CD4-positive, alpha-beta memory T cell (primary cell): Measurements from ENCODE around the gene GAB2. TPM values are rescaled to one million over a fixed set of nuclear protein-coding genes. Genes with fewer than 3 reads are reported as not detected.

ENCODE experiments used
- CTCF ChIA-PET: fragments of 350-600 bp; sonication (Branson Sonifier 250); formaldehyde crosslinking; loops from one replicate; lab custom pipeline; 2021; ENCODE audit warnings: inconsistent platforms; ENCODE audit not compliant: partially characterized antibody; lab: Charles Lee
- POLR2A ChIA-PET: fragments of 350-600 bp; sonication (Branson Sonifier 250); formaldehyde crosslinking; loops from one replicate; lab custom pipeline; 2021; ENCODE audit not compliant: partially characterized antibody; lab: Charles Lee
- DNase-seq, 5 donors: peaks; one replicate each; pipeline versions ENCODE4 v3.0.0 to v3.0.0-alpha.2; 2020 to 2022; ENCODE audit warnings: mixed read lengths in 1 of 5
- H3K27ac ChIP-seq: one replicate; pipeline ENCODE4 v1.7.0; 2013; ENCODE audit warnings: low read depth, low read length
- H3K27me3 ChIP-seq: 2 replicates; pipeline ENCODE4 v1.7.0; 2013; ENCODE audit warnings: mild to moderate bottlenecking, low read length, moderate library complexity; ENCODE audit not compliant: insufficient read depth
- H3K36me3 ChIP-seq: 2 replicates; pipeline ENCODE4 v1.7.0; 2013; ENCODE audit warnings: mild to moderate bottlenecking, low read length, moderate library complexity; ENCODE audit not compliant: insufficient read depth
- H3K4me1 ChIP-seq: 2 replicates; pipeline ENCODE4 v1.7.0; 2013; ENCODE audit warnings: mild to moderate bottlenecking, low read length, moderate library complexity; ENCODE audit not compliant: insufficient read depth
- H3K4me3 ChIP-seq, 2 donors: one replicate each; pipeline ENCODE4 v1.7.0; 2013; ENCODE audit warnings: low read length in 2 of 2, mild to moderate bottlenecking in 1 of 2
- H3K9me3 ChIP-seq, 2 donors: one replicate each; pipeline ENCODE4 v1.7.0; 2013; ENCODE audit warnings: low read length in 2 of 2, control low read depth in 1 of 2; ENCODE audit not compliant: control insufficient read depth in 1 of 2
- H3K27ac Mint-ChIP-seq, 7 donors: one replicate each; pipeline ENCODE4 v1.8.0; 2020 to 2021; ENCODE audit warnings: mixed read lengths in 7 of 7, mild to moderate bottlenecking in 6 of 7, inconsistent platforms in 3 of 7, moderate library complexity in 3 of 7
- H3K27me3 Mint-ChIP-seq, 2 donors: one replicate each; pipeline ENCODE4 v1.8.0; 2020 to 2021; ENCODE audit warnings: mixed read lengths in 2 of 2
- H3K36me3 Mint-ChIP-seq, 2 donors: one replicate each; pipeline ENCODE4 v1.8.0; 2020 to 2021; ENCODE audit warnings: mixed read lengths in 2 of 2, inconsistent platforms in 1 of 2, mild to moderate bottlenecking in 1 of 2
- H3K4me1 Mint-ChIP-seq, 4 donors: one replicate each; pipeline ENCODE4 v1.8.0; 2020 to 2021; ENCODE audit warnings: mixed read lengths in 4 of 4, mild to moderate bottlenecking in 1 of 4
- H3K4me3 Mint-ChIP-seq, 8 donors: one replicate each; pipeline ENCODE4 v1.8.0; 2020 to 2021; ENCODE audit warnings: mixed read lengths in 8 of 8, mild to moderate bottlenecking in 7 of 8, moderate library complexity in 6 of 8, inconsistent platforms in 3 of 8
- H3K9me3 Mint-ChIP-seq, 8 donors: one replicate each; pipeline ENCODE4 v1.8.0; 2020 to 2021; ENCODE audit warnings: mixed read lengths in 8 of 8, mild to moderate bottlenecking in 5 of 8, inconsistent platforms in 3 of 8, moderate library complexity in 1 of 8
- intact Hi-C: fragments of 100-400 bp; cut with micrococcal nuclease; formaldehyde crosslinking; loops from one replicate; pipeline ENCODE4 v1.15.1; 2023
- polyA plus RNA-seq, 2 donors: library from polyadenylated mRNA; unstranded; fragments of 300-500 nt; fragmentation: Illumina TruSeq; gene quantifications; one replicate each; pipeline ENCODE4 v1.2.3, GENCODE V29; 2021
- total RNA-seq, 2 experiments: library from RNA; stranded (reverse); gene quantifications; one replicate each; pipeline ENCODE4 v1.2.3, GENCODE V29; 2021

Gene GAB2
- total and polyA plus RNA-seq, 4 experiments from 2014 or later = 0.05 to 6.7 (median 3.1) TPM

DNA sequence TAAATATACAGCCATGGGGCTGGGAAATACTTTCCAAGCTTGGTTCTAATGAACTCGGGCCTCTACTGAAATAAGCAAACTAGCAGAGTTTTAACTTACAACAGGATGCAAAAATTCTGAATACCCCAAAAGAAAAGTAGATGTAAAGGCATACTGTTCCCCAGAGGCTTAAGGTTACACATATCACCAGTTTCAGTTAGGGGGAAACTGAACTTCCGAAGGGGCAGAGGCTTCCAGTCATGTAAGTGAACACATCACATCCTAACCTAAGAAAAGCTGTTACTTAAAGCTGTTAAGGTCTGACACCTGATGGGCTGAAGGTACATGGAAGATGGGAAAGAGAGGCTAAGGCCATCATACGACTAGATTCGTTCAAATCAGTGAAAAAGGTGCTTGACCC is 2.3 kb downstream of the GAB2 start:
- ChIA-PET POLR2A (interaction anchor here (3.9 kb wide), 1 partner anchor 159 kb away, joined by 28 read pairs; the partner anchor contains the start of gene NARS2), CTCF (interaction anchor here (1.0 to 8.8 kb wide), 11 partner anchors 11 to 370 kb away, joined by 3 to 121 read pairs (median 5); partner anchors contain the start of genes ALG8 and NARS2)
- Mint-ChIP-seq H3K4me1 (peaks cover 14 to 26% (median 22%) of the 10 kb centered on the region in 4 donors), H3K36me3 (peaks cover 0 to 4% of the 10 kb centered on the region in 2 donors), H3K27ac (peak overlapping the region in 2 of 7 donors; percentile 41 to 82), H3K27me3 (peaks cover 2 to 5% of the 10 kb centered on the region in 2 donors), H3K4me3 (peak overlapping the region in 4 of 8 donors; percentile 12 to 61 (median 46)), H3K9me3 (no peaks in the 10 kb centered on the region)
- intact Hi-C loops = no loop called here
- Histone ChIP-seq H3K27me3 (no peaks in the 10 kb centered on the region), H3K27ac (no peak overlapping the region), H3K9me3 (no peaks in the 10 kb centered on the region), H3K4me1 (peaks cover 18% of the 10 kb centered on the region), H3K4me3 (no peak overlapping the region), H3K36me3 (no peaks in the 10 kb centered on the region)
- DNase-seq = no peak

DNA sequence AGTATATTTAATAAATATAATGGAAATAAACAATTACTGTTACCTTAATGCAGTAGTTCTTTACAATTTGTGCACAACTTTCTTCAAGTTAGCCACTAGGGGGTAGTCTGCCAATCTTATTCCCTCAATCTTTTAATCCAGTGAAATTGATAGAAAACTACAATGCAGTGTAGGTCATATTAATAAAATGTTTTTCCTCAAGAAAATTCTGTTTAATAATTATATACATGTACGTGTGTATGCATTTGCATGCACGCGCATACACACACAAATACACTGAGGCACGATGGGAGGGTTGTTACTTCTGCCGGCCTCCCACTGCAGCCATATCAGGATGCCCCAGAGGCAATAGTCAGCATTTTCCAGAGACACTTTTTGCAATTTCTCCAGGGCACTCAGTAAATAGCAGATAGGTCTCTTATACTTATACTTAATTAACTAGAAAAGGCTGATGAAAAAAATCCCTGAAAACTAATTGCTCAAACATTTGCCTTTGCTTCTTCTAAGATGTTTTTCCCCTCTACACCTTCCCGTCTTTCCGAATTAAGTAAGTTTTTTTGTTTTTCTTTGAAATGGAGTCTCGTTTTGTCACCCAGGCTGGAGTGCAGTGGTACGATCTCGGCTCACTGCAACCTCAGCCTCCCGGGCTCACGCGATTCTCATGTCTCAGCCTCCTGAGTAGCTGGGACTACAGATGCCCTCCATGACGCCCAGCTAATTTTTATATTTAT is 3.1 kb downstream of the GAB2 start:
- Histone ChIP-seq H3K9me3 (no peaks in the 10 kb centered on the region), H3K27ac (no peak overlapping the region), H3K27me3 (no peaks in the 10 kb centered on the region), H3K4me1 (peaks cover 14% of the 10 kb centered on the region), H3K4me3 (no peak overlapping the region), H3K36me3 (no peaks in the 10 kb centered on the region)
- H3K36me3 Mint-ChIP-seq = peaks cover 4% of the 10 kb centered on the region in 2 donors
- DNase-seq = peak in 2 of 5 donors; percentile 15 to 17
- intact Hi-C loops = no loop called here
- ChIA-PET CTCF (interaction anchor here (1.2 to 8.8 kb wide), 6 partner anchors 9 to 275 kb away, joined by 3 to 121 read pairs (median 8); partner anchors contain the start of genes ALG8 and NARS2), POLR2A (no interaction called here)
- H3K4me3 Mint-ChIP-seq = peak overlapping the region in 1 of 8 donors; percentile 40
- H3K4me1 Mint-ChIP-seq = peaks cover 12 to 22% (median 19%) of the 10 kb centered on the region in 4 donors
- H3K9me3 Mint-ChIP-seq = peaks cover 0 to 4% (median 2%) of the 10 kb centered on the region in 8 donors
- peak overlapping the region in 1 of 7 donors; percentile 61 for H3K27ac Mint-ChIP-seq
- peaks cover 2 to 5% of the 10 kb centered on the region in 2 donors for H3K27me3 Mint-ChIP-seq

DNA sequence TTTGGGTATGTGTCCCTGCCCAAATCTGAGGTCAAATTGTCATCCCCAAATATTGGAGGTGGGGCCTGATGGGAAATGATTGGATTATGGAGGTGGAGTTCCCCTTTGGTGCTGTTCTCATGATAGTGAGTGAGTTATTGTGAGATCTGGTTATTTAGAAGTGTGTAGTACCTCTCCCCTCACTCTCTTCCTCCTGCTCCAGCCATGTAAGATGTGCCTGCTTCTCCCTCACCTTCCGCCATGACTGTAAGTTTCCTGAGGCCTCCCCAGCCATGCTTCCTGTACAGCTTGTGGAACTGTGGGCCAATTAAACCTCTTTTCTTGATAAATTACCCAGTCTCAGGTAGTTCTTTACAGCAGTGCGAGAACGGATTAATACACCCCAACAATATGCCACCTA is 9.0 kb downstream of the GAB2 start:
- no peaks in the 10 kb centered on the region for H3K27me3 Mint-ChIP-seq
- Histone ChIP-seq H3K27ac (no peak overlapping the region), H3K4me1 (no peaks in the 10 kb centered on the region), H3K4me3 (no peak overlapping the region), H3K27me3 (no peaks in the 10 kb centered on the region), H3K36me3 (no peaks in the 10 kb centered on the region), H3K9me3 (no peaks in the 10 kb centered on the region)
- peaks cover 0 to 1% (median 0%) of the 10 kb centered on the region in 4 donors for H3K4me1 Mint-ChIP-seq
- no peak for DNase-seq
- ChIA-PET CTCF (no interaction called here), POLR2A (no interaction called here)
- H3K27ac Mint-ChIP-seq = no peak overlapping the region
- H3K36me3 Mint-ChIP-seq = peaks cover 9 to 20% of the 10 kb centered on the region in 2 donors
- no peak overlapping the region for H3K4me3 Mint-ChIP-seq
- intact Hi-C loops = no loop called here
- H3K9me3 Mint-ChIP-seq = peaks cover 0 to 9% (median 7%) of the 10 kb centered on the region in 8 donors

DNA sequence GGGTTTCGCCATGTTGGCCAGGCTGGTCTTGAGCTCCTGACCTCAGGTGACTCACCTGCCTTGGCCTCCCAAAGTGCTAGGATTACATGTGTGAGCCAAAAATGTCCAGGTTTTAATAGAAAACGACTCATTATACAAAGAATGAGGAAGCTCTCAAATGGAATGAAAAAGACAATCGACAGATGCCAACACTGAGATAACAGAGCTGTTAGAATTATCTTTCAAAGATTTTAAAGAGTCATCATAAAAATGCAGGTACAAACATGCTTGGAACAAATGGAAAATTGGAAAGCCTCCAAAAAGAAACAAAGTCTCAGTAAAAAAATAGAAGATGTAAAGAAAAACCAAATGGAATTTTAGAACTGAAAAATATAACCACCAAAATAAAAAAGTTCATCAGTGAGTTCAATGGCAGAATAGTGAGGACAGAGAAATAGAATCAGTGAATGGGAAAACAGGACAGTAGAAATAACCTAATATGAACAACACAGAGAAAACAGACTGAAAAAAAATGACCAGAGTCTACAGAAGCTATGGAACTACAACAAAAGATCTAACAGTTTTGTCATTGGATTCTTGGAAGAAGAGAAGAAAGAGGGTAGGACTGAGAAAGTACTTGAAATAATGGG is 10.9 kb downstream of the GAB2 start:
- intact Hi-C loops = no loop called here
- no peak for DNase-seq

DNA sequence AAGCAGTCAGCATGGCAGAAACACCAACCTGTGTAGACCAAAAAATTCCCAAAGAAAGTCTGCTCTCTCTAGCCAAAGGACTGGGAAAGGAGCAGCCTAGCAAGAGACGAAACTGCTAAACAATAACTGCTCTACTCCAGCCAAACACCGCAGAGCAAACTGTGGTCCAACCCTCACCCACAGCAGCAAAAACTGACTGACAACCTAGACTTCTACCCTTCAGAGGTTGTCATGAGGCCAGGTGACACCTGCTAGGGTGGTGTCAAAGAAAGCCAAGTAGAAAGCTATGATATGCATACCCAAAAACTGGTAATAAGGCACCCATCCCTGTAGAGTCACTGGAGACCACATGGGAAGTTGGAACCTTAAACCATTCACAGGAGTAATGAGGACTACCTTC is 11.8 kb downstream of the GAB2 start:
- no peak for DNase-seq
- intact Hi-C loops = no loop called here
- H3K9me3 ChIP-seq = no peaks in the 10 kb centered on the region
- Mint-ChIP-seq H3K9me3 (peaks cover 0 to 9% (median 7%) of the 10 kb centered on the region in 8 donors), H3K36me3 (peaks cover 9 to 20% of the 10 kb centered on the region in 2 donors), H3K4me1 (peaks cover 0 to 1% (median 0%) of the 10 kb centered on the region in 4 donors), H3K27me3 (no peaks in the 10 kb centered on the region), H3K27ac (no peak overlapping the region), H3K4me3 (no peak overlapping the region)
- H3K27ac ChIP-seq = no peak overlapping the region
- no peaks in the 10 kb centered on the region for H3K4me1 ChIP-seq
- H3K27me3 ChIP-seq = no peaks in the 10 kb centered on the region
- no peak overlapping the region for H3K4me3 ChIP-seq
- ChIA-PET CTCF (interaction anchor here (0.9 to 1.4 kb wide), 3 partner anchors 8 to 15 kb away, joined by 3 read pairs; no protein-coding TSS in a partner anchor), POLR2A (no interaction called here)
- no peaks in the 10 kb centered on the region for H3K36me3 ChIP-seq

More for the DNA sequence above, 10.9 kb downstream of the GAB2 start:
- Mint-ChIP-seq H3K27ac (peak overlapping the region in 1 of 7 donors; percentile 27), H3K4me3 (no peak overlapping the region), H3K9me3 (peaks cover 0 to 9% (median 7%) of the 10 kb centered on the region in 8 donors), H3K4me1 (peaks cover 0 to 1% (median 0%) of the 10 kb centered on the region in 4 donors), H3K36me3 (peaks cover 9 to 20% of the 10 kb centered on the region in 2 donors), H3K27me3 (no peaks in the 10 kb centered on the region)
- CTCF ChIA-PET = interaction anchor here (0.8 to 1.4 kb wide), 2 partner anchors 10 to 158 kb away, joined by 3 read pairs; no protein-coding TSS in a partner anchor
- H3K9me3 ChIP-seq = no peaks in the 10 kb centered on the region
- POLR2A ChIA-PET = interaction anchor here (1.5 kb wide), 1 partner anchor 11 kb away, joined by 3 read pairs; the partner anchor contains the start of gene GAB2
- no peaks in the 10 kb centered on the region for H3K4me1 ChIP-seq
- H3K27ac ChIP-seq = no peak overlapping the region
- no peaks in the 10 kb centered on the region for H3K36me3 ChIP-seq
- H3K4me3 ChIP-seq = no peak overlapping the region
- no peaks in the 10 kb centered on the region for H3K27me3 ChIP-seq

DNA sequence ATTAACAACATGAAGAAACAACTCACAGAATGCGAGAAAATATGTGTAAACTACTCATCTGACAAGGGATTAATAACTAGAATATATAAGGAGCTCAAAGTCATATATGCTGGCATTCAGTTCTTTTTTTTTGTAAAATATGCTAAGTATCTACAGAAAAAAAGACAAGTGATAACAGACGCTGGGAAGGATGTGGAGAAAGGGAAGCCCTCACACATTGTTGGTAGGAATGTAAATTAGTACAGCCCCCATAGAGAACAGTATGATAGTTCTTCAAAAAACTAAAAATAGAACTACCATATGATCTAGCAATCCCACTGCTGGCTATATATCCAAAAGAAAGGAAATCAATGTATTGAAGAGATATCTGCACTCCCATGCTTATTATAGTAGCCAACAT is 13.8 kb downstream of the GAB2 start:
- Mint-ChIP-seq H3K36me3 (peaks cover 7 to 15% of the 10 kb centered on the region in 2 donors), H3K27me3 (no peaks in the 10 kb centered on the region), H3K9me3 (peaks cover 0 to 6% (median 2%) of the 10 kb centered on the region in 8 donors), H3K4me3 (no peak overlapping the region), H3K4me1 (peaks cover 0 to 1% (median 0%) of the 10 kb centered on the region in 4 donors), H3K27ac (no peak overlapping the region)
- H3K9me3 ChIP-seq = no peaks in the 10 kb centered on the region
- no peak overlapping the region for H3K27ac ChIP-seq
- H3K27me3 ChIP-seq = no peaks in the 10 kb centered on the region
- H3K4me1 ChIP-seq = no peaks in the 10 kb centered on the region
- H3K4me3 ChIP-seq = no peak overlapping the region
- POLR2A ChIA-PET = interaction anchor here (0.7 kb wide), 1 partner anchor 35 kb away, joined by 3 read pairs; no protein-coding TSS in a partner anchor
- no peak for DNase-seq
- no peaks in the 10 kb centered on the region for H3K36me3 ChIP-seq
- CTCF ChIA-PET = no interaction called here
- intact Hi-C loops = no loop called here

DNA sequence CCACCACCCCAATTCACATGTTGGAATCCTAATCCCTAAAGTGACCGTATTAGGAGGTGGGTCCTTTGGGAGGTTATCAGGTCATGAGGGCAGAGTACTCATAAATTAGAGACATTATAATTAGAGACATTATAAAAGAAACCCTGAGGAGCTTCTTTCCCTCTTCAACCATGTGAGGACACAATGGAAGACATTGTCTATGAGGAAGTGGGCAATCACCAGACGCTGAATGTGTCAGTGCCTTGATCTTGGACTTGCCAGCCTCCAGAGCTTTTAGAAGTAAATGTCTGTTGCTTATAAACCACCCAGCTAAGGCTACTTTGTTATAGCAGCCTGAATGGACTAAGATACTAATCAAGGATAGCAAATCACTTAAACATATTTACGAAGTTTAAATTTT is 14.8 kb downstream of the GAB2 start:
- intact Hi-C loops = no loop called here
- no peak overlapping the region for H3K4me3 Mint-ChIP-seq
- no peaks in the 10 kb centered on the region for H3K9me3 ChIP-seq
- H3K36me3 ChIP-seq = no peaks in the 10 kb centered on the region
- peaks cover 0 to 1% (median 0%) of the 10 kb centered on the region in 4 donors for H3K4me1 Mint-ChIP-seq
- DNase-seq = no peak
- no peak overlapping the region for H3K27ac ChIP-seq
- H3K4me1 ChIP-seq = no peaks in the 10 kb centered on the region
- peaks cover 0 to 2% (median 0%) of the 10 kb centered on the region in 8 donors for H3K9me3 Mint-ChIP-seq
- ChIA-PET CTCF (no interaction called here), POLR2A (no interaction called here)
- no peak overlapping the region for H3K4me3 ChIP-seq
- no peaks in the 10 kb centered on the region for H3K27me3 ChIP-seq
- H3K27me3 Mint-ChIP-seq = no peaks in the 10 kb centered on the region
- H3K36me3 Mint-ChIP-seq = peaks cover 5 to 8% of the 10 kb centered on the region in 2 donors
- no peak overlapping the region for H3K27ac Mint-ChIP-seq
